Measurements from ENCODE around the gene KRTAP5-1.

Gene KRTAP5-1

DNA sequence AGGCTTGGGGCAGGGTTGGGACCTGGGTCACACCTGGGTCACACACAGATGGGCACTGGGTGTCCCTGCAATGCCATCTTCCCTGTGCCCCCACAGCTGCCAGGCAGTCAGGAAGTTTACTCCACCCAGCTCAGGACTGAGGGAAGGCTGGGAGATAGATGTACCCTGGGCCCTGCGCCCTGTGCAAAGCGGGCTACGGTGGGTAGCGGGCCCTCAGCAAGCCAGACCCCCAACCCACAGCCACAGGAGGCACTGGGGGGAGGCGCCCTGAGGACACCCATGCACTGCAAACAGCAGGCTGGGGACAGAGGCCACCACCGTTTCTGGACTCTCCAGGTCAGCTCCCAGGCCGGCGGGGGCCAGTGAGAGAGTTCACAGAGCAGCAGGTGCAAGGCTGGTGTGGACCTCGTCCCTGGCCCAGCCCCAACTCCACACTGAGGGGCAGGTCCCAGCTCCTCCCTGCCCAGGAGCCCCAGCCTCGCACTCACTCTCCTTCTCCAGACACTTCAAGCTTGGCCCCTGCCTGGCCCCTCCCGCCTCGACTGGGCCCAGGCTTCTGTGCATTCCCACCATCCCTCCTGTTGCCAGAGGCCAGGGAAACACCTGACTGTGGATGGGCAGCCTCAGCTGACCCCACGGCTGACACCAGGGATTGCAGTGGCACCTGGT lies 17.9 kb downstream of the KRTAP5-1 start:
- peaks cover 30% of the 10 kb centered on the region for H3K4me1 Mint-ChIP-seq
- H3K36me3 Mint-ChIP-seq (ENCODE audit: insufficient read depth): peaks cover 64% of the 10 kb centered on the region
- no peaks in the 10 kb centered on the region for H3K27me3 Mint-ChIP-seq
- peak overlapping the region; percentile 50 for H3K4me3 Mint-ChIP-seq
- DNase-seq (ENCODE audit: low spot score in 2 of 2): no peak
- H3K9me3 Mint-ChIP-seq: no peaks in the 10 kb centered on the region
- no peak for ATAC-seq (replicated peaks; ENCODE audit: extremely low read depth, poor library complexity, severe bottlenecking)
- peak overlapping the region; percentile 92 for H3K27ac Mint-ChIP-seq (ENCODE audit: low read depth)

DNA sequence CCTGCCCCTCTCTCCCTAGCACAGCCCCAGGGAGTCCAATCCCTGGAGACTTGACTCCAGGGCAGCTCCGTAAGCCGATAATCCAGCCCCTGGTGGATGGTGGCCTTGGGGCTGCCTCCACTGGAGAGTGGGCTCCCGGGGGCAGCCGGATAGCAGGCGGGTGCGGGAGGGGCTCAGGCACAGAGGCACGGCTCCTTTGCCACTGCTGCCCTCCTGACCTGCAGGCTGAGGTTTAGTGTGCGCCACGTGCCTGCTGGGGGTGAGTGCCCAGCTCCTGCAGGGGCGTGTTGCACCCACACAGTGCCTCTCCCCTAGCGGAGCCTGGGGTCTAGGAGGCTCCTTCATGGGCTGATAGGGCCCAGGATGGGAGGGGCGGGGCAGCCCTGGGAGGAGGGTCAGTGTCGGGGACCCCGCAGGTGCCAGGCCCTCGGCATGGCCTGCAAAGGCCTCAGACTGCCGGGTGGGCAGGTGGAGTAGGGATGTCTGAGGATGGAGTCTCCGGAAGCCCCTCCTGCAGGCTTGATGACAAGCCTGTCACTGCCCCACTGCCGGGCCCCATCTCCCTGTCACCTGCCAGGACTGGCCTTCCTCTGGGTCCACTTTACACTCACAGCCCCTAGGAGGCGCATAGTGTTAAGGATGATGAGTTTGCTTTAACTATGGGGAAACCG lies 18.6 kb downstream of the KRTAP5-1 start:
- Mint-ChIP-seq H3K4me1 (peaks cover 30% of the 10 kb centered on the region), H3K27ac (ENCODE audit: low read depth) (peak overlapping the region; percentile 92), H3K27me3 (no peaks in the 10 kb centered on the region), H3K9me3 (no peaks in the 10 kb centered on the region), H3K4me3 (peak overlapping the region; percentile 50), H3K36me3 (ENCODE audit: insufficient read depth) (peaks cover 68% of the 10 kb centered on the region)
- ATAC-seq (replicated peaks; ENCODE audit: extremely low read depth, poor library complexity, severe bottlenecking) (no peak), DNase-seq (ENCODE audit: low spot score in 2 of 2) (no peak)

DNA sequence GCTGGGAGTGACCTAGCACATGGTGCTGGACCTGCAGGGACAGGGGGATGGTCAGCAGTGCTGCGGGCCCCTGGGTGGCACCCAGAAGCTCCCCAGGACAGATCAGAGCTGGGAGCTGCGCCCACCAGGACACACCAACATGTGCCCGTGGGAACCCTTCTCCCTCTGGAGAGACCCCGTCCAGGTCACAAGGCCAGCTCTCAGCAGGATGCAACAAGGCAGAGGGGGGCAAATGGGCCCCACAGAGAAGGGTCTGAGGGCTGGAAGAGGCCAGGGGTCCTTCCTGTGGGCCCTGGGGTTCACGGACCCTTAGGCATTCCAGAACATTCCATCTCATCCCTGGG lies 19.2 kb downstream of the KRTAP5-1 start:
- peak overlapping the region; percentile 50 for H3K4me3 Mint-ChIP-seq
- peaks cover 30% of the 10 kb centered on the region for H3K4me1 Mint-ChIP-seq
- H3K9me3 Mint-ChIP-seq: no peaks in the 10 kb centered on the region
- H3K27ac Mint-ChIP-seq (ENCODE audit: low read depth): peak overlapping the region; percentile 92
- H3K27me3 Mint-ChIP-seq: no peaks in the 10 kb centered on the region
- ATAC-seq (replicated peaks; ENCODE audit: extremely low read depth, poor library complexity, severe bottlenecking): no peak
- DNase-seq (ENCODE audit: low spot score in 2 of 2): no peak
- H3K36me3 Mint-ChIP-seq (ENCODE audit: insufficient read depth): peaks cover 67% of the 10 kb centered on the region

DNA sequence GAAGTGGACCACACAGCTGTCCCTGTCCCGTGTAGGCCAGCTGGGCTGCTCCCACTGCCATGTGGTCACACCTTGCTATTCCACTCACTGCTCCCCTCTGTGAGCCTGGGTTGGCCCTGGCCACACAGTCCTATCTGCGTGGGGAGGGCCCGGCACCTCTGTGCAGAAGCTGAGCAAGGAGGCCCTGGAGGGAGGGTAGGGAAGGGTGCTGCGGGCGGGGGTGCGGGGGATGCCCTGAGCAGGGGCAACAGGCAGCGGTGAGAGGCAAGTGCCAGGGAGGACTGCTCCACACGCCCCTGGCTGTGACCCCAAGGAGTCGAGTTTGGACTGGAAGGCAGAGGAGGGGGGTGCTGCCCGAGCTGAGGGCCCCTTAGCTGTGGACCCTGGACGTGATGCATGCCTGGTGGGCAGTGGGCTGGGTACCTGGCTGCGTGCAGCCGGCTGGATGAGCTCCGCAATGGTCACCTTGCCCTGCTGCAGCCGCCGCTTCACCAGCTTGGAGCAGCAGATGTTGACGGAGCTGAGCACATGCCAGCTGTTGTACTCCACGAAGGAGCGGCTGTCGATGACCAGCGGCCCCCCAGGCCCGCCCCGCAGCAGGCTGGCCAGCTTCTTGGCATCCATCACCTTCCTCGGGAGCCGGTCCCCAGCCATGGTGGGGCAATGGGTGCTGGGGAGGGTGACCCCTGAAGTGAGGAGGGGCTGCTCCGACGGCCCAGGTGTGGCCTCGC lies 19.7 kb downstream of the KRTAP5-1 start:
- H3K9me3 Mint-ChIP-seq: no peaks in the 10 kb centered on the region

DNA sequence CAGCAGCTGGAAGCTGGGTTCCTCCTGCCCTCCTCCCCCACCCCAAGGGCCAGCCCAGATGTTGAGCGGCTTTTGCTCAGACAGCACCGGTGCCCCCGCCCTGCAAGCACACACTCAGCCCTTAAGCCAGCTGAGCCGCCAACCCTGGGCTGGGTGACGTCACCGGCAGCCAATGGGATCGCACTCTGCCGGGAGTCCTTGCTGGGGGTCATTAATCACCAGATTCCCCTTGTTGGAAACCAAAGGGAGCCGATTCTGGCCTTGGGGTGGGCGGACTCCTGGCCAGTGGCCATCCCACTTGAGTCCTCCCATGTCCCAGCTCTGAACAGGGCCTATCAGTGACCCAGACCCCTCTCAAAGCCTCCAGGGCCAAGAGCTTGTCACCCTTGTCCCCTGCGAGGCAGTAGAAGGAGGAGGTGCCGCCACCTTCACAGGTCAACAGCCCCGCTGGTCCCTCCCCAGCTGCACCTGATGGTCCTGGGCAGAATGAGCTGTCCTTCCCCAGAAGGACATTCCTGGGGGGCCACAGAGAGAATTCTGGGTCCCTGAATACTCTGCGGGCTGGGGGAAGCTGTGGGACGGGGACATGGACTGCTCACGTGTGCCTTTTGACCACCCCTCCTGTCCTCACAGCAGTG lies 20.4 kb downstream of the KRTAP5-1 start:
- peak overlapping the region; percentile 92 for H3K27ac Mint-ChIP-seq (ENCODE audit: low read depth)
- ATAC-seq (replicated peaks; ENCODE audit: extremely low read depth, poor library complexity, severe bottlenecking) (no peak), DNase-seq (ENCODE audit: low spot score in 2 of 2) (no peak)
- H3K36me3 Mint-ChIP-seq (ENCODE audit: insufficient read depth): peaks cover 70% of the 10 kb centered on the region
- no peak overlapping the region for H3K4me3 Mint-ChIP-seq
- H3K27me3 Mint-ChIP-seq: no peaks in the 10 kb centered on the region
- H3K4me1 Mint-ChIP-seq: peaks cover 28% of the 10 kb centered on the region
- no peaks in the 10 kb centered on the region for H3K9me3 Mint-ChIP-seq

More for the DNA sequence above, 19.7 kb downstream of the KRTAP5-1 start:
- DNase-seq (ENCODE audit: low spot score in 2 of 2) (no peak), ATAC-seq (replicated peaks; ENCODE audit: extremely low read depth, poor library complexity, severe bottlenecking) (no peak)
- H3K27me3 Mint-ChIP-seq: no peaks in the 10 kb centered on the region
- H3K4me3 Mint-ChIP-seq: no peak overlapping the region
- peaks cover 30% of the 10 kb centered on the region for H3K4me1 Mint-ChIP-seq
- peaks cover 66% of the 10 kb centered on the region for H3K36me3 Mint-ChIP-seq (ENCODE audit: insufficient read depth)
- H3K27ac Mint-ChIP-seq (ENCODE audit: low read depth): peak overlapping the region; percentile 92

DNA sequence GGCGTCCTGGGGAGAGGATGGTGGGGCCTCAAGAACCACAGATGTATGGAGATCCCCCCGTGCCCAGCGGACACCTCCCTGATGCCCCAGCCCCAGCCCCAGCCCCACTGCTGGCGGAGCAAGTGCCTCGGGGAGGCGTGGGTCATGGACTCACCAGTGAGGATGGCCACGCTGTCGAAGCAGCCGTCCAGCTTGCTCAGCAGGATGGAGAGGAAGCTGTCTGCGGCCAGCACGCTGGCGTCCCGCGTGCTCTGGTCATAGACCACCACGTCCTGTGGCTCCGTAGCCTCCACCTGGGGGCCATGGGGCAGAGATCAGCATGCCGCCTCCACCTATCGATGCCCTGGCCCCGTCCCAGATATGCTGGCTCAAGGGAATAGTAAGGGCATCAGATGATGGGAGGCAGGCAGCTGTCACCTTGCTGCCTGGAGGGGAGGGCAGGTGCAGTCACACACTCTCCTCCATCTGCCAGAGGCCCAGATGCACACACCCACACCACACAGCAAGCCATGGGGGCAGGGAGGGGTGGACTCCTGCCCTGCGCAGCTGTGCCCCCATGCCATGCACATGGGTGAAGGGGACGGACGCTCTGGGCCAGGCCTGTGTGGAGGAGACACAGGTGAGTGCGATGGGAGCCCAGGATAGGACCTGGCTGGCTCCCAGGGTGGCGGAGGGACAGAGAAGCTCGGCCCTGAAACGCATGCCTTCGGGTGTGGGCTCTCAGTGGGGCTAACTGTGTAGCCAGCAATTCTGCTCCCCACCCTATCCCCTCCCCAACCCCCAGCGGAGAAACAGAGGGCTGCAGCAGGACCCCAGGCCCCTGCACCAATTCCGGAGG lies 21.2 kb downstream of the KRTAP5-1 start:
- H3K9me3 Mint-ChIP-seq: no peaks in the 10 kb centered on the region
- H3K4me3 Mint-ChIP-seq: no peak overlapping the region
- ATAC-seq (replicated peaks; ENCODE audit: extremely low read depth, poor library complexity, severe bottlenecking): no peak
- DNase-seq (ENCODE audit: low spot score in 2 of 2): no peak
- H3K27ac Mint-ChIP-seq (ENCODE audit: low read depth): peak overlapping the region; percentile 38
- H3K36me3 Mint-ChIP-seq (ENCODE audit: insufficient read depth): peaks cover 65% of the 10 kb centered on the region
- H3K4me1 Mint-ChIP-seq: peaks cover 21% of the 10 kb centered on the region
- H3K27me3 Mint-ChIP-seq: no peaks in the 10 kb centered on the region

DNA sequence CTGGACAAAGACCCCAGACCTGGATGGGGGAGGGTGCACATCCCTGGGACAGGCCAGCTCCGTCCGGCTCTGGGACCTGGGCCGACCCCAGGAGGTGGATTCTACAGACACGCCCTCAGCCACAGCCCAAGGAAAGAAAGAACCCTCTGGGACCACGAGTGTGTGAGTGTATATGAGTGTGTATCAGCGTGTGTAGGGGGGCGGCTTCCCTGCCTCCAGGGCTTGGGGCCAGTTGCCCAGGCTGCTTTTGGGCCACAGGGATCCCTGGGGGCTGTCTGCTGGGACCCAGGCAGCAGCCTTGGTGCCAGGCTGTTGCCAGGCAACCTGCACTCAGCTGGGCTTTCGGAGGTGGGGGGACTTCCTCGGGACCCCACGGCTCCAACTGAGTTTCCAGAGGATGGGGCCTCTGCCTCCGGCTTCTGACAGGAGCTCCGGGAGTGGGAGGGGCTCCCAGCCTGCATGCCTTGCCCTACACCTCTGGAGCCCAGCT lies 21.9 kb downstream of the KRTAP5-1 start:
- H3K27ac Mint-ChIP-seq (ENCODE audit: low read depth): peak overlapping the region; percentile 38
- H3K27me3 Mint-ChIP-seq: no peaks in the 10 kb centered on the region
- H3K36me3 Mint-ChIP-seq (ENCODE audit: insufficient read depth): peaks cover 61% of the 10 kb centered on the region
- no peaks in the 10 kb centered on the region for H3K9me3 Mint-ChIP-seq
- no peak for DNase-seq (ENCODE audit: low spot score in 2 of 2)
- ATAC-seq (replicated peaks; ENCODE audit: extremely low read depth, poor library complexity, severe bottlenecking): no peak
- peaks cover 14% of the 10 kb centered on the region for H3K4me1 Mint-ChIP-seq
- H3K4me3 Mint-ChIP-seq: no peak overlapping the region

DNA sequence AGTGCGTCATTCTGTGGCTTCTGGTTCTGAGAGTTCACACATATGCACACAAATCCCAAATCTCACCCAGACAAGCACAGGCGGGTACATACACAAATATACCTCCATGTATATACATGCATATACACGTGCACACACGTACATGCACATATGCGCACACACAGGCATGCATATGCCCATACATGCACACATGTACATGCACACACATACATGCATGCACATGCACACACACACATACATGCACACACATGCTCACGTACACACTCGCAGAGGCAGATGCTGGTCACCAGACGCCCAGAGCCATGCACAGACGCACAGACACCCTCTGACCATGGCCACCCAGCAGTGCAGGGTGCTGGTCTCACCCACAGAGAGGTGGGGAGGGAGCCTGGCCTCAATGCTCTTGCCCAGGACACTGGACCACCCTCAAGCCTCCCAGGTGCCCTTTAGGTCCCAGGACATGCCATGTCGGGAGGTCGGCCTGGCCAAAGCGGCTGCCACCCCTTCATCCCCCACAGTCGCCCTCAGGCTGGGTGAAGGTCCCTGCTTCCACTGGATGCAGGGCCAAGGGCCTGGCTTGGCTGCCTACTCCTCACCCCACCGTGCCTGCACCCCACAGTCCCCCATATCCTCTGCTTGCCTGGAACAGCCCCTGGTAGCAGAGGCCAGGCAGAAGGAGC lies 22.5 kb downstream of the KRTAP5-1 start:
- DNase-seq (ENCODE audit: low spot score in 2 of 2): no peak
- ATAC-seq (replicated peaks; ENCODE audit: extremely low read depth, poor library complexity, severe bottlenecking): no peak
- Mint-ChIP-seq H3K4me1 (peaks cover 8% of the 10 kb centered on the region), H3K27ac (ENCODE audit: low read depth) (peak overlapping the region; percentile 38), H3K27me3 (no peaks in the 10 kb centered on the region), H3K9me3 (no peaks in the 10 kb centered on the region), H3K36me3 (ENCODE audit: insufficient read depth) (peaks cover 64% of the 10 kb centered on the region), H3K4me3 (no peak overlapping the region)

DNA sequence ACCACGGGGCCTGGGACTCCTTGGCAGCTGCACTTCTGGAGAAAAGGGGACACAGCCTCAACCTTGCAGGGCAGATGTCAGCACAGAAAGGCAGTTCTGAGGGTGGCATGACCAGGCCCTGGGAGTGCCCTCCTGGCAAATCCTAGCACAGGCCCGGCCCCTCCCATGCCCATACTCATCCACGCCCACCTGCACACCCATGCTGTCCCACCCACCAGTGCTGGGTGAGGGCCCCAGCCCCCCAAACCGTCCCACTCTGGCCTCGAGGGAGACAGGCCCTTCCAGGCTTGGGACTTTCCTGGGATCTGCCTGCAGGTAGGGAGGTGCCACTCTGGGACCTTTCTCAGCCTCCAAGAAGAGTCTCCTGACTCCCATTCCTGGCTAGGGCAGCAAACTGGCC lies 23.1 kb downstream of the KRTAP5-1 start:
- DNase-seq (ENCODE audit: low spot score in 2 of 2) (no peak), ATAC-seq (replicated peaks; ENCODE audit: extremely low read depth, poor library complexity, severe bottlenecking) (no peak)
- Mint-ChIP-seq H3K27me3 (no peaks in the 10 kb centered on the region), H3K9me3 (no peaks in the 10 kb centered on the region), H3K4me3 (no peak overlapping the region), H3K27ac (ENCODE audit: low read depth) (no peak overlapping the region), H3K4me1 (peaks cover 2% of the 10 kb centered on the region), H3K36me3 (ENCODE audit: insufficient read depth) (peaks cover 63% of the 10 kb centered on the region)

DNA sequence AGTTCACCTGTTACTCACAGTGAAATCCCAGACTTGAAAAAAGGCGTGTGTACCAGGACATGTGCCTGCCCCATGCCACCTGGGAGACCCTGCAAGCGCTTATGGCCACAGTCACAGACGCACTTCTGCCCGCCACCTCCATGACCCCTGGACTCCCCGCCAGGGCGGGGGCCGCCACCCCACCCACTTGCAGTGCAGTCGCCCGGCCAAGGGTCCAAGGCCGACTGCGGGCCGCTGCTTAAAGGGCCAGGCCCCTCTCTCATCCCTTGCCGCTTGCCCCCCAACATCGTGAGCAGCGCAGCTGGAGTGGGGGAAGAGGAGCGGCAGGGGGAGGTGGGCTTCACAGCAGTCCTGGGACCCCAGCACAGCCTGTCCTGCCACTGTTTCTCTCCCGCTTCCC lies 23.8 kb downstream of the KRTAP5-1 start:
- Mint-ChIP-seq H3K27me3 (no peaks in the 10 kb centered on the region), H3K4me3 (no peak overlapping the region), H3K9me3 (no peaks in the 10 kb centered on the region), H3K4me1 (no peaks in the 10 kb centered on the region), H3K36me3 (ENCODE audit: insufficient read depth) (peaks cover 57% of the 10 kb centered on the region), H3K27ac (ENCODE audit: low read depth) (no peak overlapping the region)
- ATAC-seq (replicated peaks; ENCODE audit: extremely low read depth, poor library complexity, severe bottlenecking) (no peak), DNase-seq (ENCODE audit: low spot score in 2 of 2) (no peak)

DNA sequence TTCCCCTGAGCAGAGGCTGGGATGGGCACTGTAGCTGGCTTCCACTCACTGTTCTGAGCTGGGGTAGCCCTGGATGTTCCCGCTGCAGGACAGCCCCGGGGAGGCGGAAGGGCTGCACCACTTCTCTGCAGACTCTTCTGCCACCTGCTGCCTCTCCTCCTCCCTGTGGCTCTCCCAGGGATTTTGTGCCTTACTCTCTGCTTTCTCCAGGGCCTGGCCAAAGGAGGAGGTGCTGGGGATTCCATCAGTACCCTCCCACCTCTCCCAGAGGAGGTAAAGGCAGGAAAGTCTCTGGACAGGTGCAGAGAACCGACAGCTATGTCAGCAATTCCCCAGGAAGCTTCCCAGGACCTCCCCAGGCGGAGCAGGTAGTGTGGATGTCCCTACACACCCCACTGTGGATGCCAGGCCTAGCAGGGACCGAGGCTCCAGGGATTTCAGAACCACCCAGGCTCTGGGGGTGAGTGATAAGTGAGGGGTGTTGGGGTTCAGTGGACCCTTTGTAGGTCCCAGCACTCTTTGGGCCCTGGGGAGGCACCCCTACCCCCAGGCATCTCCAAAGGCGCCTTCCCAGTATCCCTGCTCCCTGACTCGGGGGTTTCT lies 24.3 kb downstream of the KRTAP5-1 start:
- Mint-ChIP-seq H3K9me3 (no peaks in the 10 kb centered on the region), H3K4me1 (no peaks in the 10 kb centered on the region), H3K27ac (ENCODE audit: low read depth) (no peak overlapping the region), H3K36me3 (ENCODE audit: insufficient read depth) (peaks cover 56% of the 10 kb centered on the region), H3K27me3 (no peaks in the 10 kb centered on the region), H3K4me3 (peak overlapping the region; percentile 23)
- DNase-seq (ENCODE audit: low spot score in 2 of 2): no peak
- no peak for ATAC-seq (replicated peaks; ENCODE audit: extremely low read depth, poor library complexity, severe bottlenecking)

Measured in central memory CD8-positive, alpha-beta T cell (primary cell).